GM18519 (cell line): ENCODE data around the gene TKTL1.
"Not testable (repeated sequence)": the region's sequence is repeated elsewhere in the genome, so short reads cannot be mapped to it uniquely, and the experiment has no call there.

Experiments used
- ATAC-seq: cut with Tn5 transposase; IDR thresholded peaks from one replicate; pipeline ENCODE4 v1.9.1; 2021; ENCODE audit warnings: mild to moderate bottlenecking, moderate library complexity; ENCODE audit not compliant: unreplicated experiment, low FRiP score

TKTL1 gene, protein sequence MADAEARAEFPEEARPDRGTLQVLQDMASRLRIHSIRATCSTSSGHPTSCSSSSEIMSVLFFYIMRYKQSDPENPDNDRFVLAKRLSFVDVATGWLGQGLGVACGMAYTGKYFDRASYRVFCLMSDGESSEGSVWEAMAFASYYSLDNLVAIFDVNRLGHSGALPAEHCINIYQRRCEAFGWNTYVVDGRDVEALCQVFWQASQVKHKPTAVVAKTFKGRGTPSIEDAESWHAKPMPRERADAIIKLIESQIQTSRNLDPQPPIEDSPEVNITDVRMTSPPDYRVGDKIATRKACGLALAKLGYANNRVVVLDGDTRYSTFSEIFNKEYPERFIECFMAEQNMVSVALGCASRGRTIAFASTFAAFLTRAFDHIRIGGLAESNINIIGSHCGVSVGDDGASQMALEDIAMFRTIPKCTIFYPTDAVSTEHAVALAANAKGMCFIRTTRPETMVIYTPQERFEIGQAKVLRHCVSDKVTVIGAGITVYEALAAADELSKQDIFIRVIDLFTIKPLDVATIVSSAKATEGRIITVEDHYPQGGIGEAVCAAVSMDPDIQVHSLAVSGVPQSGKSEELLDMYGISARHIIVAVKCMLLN

DNA sequence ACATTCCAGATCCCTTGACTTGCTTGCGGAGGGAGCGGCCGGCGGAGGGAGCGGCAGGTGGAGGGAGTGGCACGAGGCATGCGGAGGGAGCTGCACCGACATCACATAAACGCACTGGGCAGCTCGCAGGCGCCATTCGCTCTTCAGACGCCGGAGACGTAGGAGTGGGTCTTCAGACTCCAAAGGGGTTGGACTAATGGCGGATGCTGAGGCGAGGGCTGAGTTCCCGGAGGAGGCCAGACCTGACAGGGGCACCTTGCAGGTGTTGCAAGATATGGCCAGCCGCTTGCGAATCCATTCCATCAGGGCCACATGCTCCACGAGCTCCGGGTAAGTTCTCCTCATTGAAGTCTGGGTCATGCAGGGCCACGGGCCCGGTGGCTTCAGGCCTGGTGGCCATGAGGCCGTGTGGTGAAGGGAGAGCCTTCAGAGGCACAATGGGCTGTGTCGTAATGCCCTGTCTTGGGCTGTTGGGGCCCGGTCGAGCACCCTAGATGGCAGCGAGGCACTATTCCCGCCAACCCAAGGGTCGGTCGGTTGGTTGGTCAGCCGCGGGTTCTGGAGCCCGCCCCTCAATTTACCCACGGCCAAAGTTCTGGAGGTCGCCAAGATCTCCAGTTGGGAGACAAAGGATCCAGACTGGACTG, at the start of gene TKTL1:
Gene TKTL1, plus strand, starts transcription at position 132 of the 647 bp plus-strand sequence. Its CDS starts 65 bp downstream, at position 197.
- ATAC-seq = no peak

DNA sequence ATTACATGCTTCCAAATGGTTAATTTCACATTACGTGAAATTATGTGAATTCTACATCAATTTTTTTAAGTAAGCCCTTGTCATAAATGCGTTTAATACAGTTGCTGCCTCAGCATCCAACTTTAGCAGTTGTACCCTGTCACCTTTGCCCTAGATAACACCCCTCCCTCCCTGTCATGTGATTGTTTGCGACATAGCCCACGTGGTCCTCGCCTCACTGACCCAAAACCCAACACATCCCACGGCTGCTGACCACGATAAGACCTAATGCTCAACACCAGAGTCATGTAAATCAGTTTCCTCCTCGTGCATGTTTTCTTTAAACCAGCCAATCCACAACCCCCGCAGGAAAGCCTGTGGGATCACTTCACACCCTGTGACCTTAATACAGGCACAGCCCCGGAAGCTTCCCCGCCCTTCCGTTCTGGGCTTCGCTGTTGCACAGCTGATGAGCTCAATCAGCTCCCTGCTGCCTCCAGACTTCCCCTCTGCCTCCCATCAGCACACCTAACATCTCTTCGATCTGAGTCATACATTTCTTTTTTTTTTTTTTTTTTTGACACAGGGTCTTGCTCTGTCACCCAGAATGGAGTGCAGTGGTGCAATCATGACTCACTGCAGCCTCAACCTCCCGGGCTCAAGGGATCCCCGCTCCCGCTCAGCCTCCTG, 48.1 kb upstream of the TKTL1 start:
- not testable (repeated sequence) for ATAC-seq

DNA sequence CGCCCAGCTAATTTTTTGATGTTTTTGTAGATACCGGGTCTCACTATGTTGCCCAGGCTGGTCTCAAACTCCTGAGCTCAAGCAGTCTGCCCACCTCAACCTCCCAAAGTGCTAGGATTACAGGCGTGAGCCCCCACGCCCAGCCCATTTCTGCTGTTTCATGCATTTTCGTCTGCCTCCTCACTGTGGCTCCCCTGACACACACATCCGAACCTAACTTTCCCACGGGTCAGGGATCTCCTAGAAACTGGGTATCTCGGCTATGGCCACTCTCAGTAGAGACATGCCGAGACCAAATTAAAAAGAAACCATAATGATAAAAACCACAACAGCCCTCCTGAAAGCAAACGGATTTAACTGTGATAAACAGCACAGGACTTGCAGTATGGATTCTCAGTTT, 47.5 kb upstream of the TKTL1 start:
- ATAC-seq = not testable (repeated sequence)

DNA sequence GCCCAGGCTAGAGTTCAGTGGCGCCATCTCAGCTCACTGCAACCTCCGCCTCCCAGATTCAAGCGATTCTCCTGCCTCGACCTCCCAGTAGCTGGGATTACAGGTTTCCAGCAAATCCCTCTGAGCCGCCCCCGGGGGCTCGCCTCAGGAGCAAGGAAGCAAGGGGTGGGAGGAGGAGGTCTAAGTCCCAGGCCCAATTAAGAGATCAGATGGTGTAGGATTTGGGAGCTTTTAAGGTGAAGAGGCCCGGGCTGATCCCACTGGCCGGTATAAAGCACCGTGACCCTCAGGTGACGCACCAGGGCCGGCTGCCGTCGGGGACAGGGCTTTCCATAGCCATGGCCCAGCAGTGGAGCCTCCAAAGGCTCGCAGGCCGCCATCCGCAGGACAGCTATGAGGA, 38.3 kb upstream of the TKTL1 start, which contains the start of gene OPN1MW3:
Gene OPN1MW3, plus strand, starts transcription at position 301 of the 400 bp plus-strand sequence. Its CDS starts 38 bp downstream, at position 339.
- not testable (repeated sequence) for ATAC-seq

DNA sequence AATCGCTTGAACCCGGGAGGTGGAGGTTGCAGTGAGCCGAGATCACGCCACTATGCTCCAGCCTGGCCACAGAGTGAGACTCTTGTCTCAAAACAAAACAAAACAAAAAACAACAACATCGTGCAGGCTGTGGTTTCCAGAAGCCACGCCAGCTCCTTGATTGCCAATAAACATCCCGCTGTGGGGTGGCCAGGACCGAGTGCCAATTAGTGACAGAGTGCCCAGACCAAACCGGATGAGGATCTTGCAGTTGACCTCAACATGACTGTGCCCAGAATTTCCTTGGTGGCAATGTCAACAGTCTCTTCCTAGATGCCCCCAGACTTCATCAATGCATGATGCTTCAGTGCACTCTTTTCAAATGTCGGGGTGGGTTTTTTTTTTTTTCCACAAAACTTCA, 36.9 kb upstream of the TKTL1 start:
- ATAC-seq = not testable (repeated sequence)

DNA sequence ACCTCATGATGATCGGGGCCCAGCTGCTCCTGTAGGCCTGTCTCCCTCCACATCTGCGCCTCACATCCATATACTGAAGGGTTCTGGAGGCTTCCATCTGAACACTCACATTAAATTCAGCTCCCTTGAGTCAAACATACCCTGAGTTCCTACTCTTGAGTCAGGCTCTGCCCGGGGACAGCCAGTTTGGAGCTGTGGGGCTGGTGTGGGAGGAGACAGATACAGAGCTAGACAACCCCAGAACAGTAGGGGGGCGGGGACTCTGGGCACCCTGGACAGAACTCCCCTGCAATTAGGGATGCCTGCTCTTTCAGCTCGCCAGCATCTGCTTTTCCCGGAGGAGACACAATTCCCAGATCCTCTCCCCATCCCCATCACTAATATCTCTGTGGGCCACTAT, 32.5 kb upstream of the TKTL1 start:
- not testable (repeated sequence) for ATAC-seq

DNA sequence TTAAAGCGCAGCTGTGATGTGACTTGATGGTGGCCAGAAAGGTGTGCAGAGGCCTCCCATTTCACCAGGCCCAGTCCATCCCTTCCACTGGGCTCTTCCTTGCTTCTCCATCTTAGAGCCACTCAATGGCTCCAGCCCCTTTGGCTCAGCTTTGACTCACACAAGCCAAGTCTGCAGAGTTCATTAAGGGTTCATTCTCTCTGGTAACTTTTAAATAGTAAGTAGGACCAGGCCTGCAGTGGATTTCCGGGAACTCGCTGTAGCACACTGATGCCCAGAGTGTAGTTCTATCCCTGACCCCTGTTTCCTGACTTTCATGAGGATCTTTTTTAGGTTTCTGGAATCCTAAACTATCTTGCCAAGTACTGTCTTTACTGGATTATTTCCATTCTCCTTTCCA, 26.4 kb upstream of the TKTL1 start:
- ATAC-seq = not testable (repeated sequence)

DNA sequence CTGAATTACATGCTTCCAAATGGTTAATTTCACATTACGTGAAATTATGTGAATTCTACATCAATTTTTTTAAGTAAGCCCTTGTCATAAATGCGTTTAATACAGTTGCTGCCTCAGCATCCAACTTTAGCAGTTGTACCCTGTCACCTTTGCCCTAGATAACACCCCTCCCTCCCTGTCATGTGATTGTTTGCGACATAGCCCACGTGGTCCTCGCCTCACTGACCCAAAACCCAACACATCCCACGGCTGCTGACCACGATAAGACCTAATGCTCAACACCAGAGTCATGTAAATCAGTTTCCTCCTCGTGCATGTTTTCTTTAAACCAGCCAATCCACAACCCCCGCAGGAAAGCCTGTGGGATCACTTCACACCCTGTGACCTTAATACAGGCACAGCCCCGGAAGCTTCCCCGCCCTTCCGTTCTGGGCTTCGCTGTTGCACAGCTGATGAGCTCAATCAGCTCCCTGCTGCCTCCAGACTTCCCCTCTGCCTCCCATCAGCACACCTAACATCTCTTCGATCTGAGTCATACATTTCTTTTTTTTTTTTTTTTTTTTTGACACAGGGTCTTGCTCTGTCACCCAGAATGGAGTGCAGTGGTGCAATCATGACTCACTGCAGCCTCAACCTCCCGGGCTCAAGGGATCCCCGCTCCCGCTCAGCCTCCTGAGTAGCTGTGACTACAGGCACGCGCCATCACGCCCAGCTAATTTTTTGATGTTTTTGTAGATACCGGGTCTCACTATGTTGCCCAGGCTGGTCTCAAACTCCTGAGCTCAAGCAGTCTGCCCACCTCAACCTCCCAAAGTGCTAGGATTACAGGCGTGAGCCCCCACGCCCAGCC, 10.9 kb upstream of the TKTL1 start:
- not testable (repeated sequence) for ATAC-seq

DNA sequence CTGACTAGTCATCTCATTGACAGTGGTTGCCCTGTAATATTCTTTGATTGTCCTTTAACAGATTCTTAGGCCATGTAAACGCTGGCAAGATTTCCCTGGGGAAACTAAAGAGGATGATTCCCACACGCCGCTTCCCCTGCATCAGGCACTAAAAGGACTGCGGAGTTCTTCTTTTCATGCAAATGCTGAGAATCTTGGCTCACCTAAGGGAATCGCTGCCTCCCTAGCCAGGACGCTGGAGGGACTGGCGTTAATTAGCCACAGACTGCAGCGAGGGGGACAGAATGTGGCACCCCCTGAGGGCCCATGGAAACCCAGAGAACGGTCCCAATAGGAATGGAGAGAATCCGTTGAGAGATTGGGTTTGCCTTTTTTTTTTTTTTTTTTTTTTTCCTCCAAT, 9.2 kb upstream of the TKTL1 start:
- ATAC-seq = not testable (repeated sequence)

DNA sequence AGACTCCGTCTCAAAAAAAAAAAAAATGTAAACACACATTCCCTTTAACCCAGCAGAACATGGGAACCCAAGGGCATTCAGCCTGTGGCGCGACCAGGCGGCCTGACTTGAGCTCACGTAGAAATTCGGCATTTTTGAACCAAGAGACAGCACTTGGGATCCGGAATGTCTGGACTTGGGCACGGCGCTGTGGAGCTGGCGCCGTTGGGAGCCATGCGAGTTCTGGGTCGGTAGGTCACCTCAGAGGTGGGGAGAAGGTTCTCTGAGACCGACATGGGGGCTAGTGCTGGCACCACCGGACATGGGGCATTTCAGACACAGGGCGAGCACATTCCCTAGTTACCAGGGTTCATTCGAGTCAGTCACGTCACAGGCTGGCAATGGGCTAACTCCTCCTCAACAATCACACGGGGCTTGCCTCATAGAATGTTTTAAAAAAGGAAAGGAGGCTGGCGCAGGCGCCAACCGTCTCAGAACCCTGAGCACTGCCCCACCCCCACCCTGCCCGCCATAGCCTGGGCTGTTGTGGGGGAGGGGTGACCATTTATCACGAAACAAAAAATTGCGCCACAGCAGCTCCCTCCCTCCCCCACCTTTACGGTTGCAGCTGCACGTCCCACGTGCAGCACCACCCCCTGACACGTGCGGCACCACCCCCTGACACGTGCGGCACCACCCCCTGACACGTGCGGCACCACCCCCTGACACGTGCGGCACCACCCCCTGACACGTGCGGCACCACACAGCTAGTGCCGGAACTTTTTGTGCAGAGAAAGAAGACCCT, 612 bp upstream of the TKTL1 start, which contains the start of gene TEX28:
Gene TEX28, minus strand, starts transcription at position 334 of the 784 bp plus-strand sequence. CDS start 3,007 bp downstream, outside the sequence.
- ATAC-seq = no peak

DNA sequence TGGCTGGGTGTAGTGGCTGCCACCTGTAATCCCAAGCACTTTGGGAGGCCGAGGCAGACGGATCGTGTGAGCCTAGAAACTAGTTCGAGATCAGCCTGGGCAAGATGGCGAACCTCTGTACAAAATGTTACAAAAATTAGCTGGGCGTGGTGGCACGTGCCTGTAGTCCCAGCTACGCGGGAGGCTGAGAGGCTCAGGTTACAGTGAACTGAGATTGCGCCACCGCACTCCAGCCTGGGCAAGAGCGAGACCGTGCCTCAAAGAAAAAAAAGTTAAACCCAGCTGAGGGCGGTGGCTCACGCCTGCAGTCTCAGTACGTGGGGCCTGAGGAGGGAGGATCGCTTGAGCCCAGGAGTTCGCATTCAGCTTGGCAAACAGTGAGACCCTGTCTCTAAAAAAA, 1.1 kb downstream of the TKTL1 start:
- no peak for ATAC-seq

DNA sequence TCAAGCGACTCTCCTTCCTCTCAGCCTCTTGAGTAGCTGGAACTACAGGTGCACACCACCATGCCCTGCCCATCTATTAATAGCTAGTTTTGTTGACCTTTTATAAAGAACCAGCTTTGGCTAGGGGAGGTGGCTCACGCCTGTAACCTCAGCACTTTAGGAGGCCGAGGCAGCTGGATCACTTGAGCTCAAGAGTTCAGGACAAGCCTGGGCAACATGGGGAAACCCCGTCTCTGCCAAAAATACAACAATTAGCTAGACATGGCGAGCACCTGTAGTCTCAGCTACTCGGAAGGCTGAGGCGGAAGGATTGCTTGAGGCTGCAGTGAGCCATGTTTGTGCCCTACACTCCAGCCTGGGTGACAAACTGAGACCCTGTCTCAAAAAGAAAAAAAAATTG, 2.7 kb downstream of the TKTL1 start:
- ATAC-seq = no peak

DNA sequence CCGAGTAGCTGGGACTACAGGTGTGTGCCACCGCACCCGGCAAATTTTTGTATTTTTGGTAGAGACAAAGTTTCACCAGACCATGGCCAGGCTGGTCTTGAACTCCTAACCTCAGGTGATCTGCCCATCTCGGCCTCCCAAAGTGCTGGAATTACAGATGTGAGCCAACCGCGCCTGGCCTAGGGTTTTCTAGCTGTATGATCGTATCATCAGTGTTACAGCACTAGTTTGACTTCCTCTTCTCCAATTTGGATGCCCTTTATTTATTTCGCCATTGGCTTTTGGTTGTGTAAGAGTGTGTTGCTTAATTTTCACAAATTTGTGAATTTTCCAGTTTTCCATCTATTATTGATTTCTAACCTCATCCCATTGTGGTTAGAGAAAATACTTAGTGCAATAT, 5.2 kb downstream of the TKTL1 start:
- no peak for ATAC-seq

DNA sequence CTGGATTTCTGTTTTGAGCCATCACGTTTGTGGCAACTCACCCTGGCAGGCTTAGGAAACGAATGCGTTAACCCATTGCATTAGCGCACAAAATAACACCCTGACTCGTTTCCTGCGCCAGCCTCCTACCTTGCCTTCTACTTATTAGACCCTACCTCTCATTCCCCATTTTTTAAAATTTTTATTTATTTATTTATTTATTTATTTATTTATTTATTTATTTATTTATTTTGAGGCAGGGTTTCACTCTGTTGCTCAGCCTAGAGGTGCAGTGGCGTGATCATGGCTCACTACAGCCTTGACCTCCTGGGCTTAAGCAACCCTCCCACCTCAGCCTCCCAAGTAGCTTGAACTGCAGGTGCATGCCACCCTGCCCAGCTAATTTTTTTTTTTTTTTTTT, 7.4 kb downstream of the TKTL1 start:
- not testable (repeated sequence) for ATAC-seq

DNA sequence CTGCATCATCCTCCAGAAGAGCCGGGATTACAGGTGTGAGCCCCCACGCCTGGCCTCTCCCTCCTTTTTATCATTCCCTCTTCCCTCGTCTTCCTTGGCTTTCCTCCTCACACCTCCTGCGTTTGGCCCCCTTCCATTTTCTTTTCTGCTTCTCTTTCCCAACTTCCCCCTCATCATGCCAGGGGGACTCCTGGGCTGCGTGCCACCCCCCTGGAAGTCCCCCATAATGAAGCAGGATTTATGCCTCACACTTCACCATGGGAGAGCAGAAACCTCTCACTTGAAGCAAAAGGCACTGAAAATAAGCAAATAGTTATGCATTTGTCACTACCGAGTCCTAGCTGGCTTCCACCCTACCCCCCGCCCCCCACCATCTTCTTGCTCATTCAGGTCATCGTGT, 7.9 kb downstream of the TKTL1 start:
- ATAC-seq = no peak

DNA sequence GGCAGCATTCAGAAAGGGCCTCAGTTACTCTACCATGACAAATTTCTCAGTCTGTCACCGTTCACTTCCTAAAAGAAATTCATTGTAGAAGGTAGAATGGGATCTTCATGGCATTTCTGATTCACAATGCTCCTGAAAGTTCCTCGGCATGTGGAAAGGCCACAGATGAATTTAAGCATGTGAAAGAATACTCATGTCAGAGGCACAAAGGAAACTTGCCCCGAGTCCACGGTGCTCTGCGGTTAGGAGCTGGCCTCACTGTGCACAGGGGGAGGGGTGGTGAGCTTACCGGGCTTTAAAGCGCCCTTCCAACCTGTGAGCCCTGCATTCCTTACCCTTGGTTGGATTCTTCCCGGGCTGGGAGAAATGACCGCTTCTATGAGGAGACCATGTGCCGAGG, 9.3 kb downstream of the TKTL1 start:
- ATAC-seq = no peak

DNA sequence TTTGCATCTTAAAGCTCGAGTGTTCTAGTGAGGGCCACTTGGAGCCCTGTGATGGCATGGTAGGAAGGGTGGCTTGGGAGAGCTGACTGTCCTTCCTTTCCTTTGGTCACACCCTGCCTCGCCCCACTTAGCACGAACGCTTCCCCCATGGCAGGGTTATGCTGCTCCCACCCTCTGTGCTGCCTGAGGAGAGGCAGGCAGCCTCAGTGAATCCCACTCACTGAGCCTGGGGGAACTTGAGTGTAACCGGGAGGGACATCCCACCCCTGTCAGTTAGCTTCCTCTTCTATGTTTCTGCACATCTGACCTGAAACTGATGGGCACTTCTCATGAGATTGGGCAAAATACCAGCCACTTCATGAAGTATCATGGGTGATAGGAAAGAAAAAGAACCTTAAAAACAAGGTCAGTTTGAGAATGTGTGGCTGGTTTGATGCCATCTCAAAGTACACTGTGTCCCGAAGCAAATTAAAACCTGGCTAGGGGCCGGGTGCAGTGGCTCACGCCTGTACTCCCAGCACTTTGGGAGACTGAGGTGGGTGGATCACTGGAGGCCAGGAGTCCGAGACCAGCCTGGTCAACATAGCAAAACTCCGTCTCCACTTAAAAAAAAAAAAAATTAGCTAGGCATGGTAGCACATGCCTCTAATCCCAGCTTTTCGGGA, 10.1 kb downstream of the TKTL1 start:
- ATAC-seq = no peak

DNA sequence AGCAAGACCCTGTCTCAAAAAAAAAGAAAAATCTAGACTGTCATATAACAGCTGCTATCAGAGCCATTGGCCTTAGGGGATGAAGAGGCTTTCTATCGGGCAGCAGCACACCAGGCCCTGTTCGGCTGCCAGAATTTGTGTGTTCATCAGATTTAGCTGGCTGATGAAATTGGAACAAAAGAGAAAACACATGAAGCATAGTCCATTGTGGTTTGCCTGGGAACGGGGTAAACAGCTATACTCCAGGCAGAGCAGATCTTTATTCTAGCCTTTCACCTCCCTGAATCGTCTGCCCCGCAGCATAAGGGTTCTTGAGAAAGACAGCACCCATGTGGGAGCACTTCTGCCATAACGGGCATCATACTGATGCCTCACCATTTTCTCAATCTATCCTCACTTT, 11.6 kb downstream of the TKTL1 start:
- no peak for ATAC-seq
